HG03354 (cell line): ENCODE measurements around the gene CLASRP.

Experiments used
- ATAC-seq: cut with Tn5 transposase; IDR thresholded peaks from one replicate; pipeline ENCODE4 v1.9.1; 2021; ENCODE audit warnings: mild to moderate bottlenecking; ENCODE audit not compliant: unreplicated experiment, poor library complexity, severe bottlenecking

CLASRP gene

GRCh38 chr19:45019187-45019586 lies 19.7 kb upstream of the CLASRP start:
- no peak for ATAC-seq

GRCh38 chr19:45020071-45020470 lies 18.8 kb upstream of the CLASRP start:
- no peak for ATAC-seq

- no peak for ATAC-seq
These were observed 16.9 kb upstream of the CLASRP start for GRCh38 chr19:45021971-45022370.

- no peak for ATAC-seq
These were observed 15.8 kb upstream of the CLASRP start for GRCh38 chr19:45023048-45023447.

- ATAC-seq = no peak
These were observed 13.6 kb upstream of the CLASRP start for GRCh38 chr19:45025264-45025663.

GRCh38 chr19:45027371-45027770 lies 11.5 kb upstream of the CLASRP start:
- no peak for ATAC-seq

GRCh38 chr19:45030825-45031224 lies 8.0 kb upstream of the CLASRP start:
- ATAC-seq = no peak

- ATAC-seq = no peak
These were observed 6.4 kb upstream of the CLASRP start for GRCh38 chr19:45032421-45032820.

GRCh38 chr19:45035755-45036154 lies 3.1 kb upstream of the CLASRP start:
- no peak for ATAC-seq

GRCh38 chr19:45037393-45038169 lies 1.3 kb upstream of the CLASRP start:
- no peak for ATAC-seq

GRCh38 chr19:45040059-45040771 lies 1.4 kb downstream of the CLASRP start:
- no peak for ATAC-seq

GRCh38 chr19:45041125-45041524 lies 2.3 kb downstream of the CLASRP start:
- no peak for ATAC-seq

- no peak for ATAC-seq
These were observed 7.0 kb downstream of the CLASRP start for GRCh38 chr19:45045671-45046353.

GRCh38 chr19:45046355-45046754 lies 7.5 kb downstream of the CLASRP start:
- ATAC-seq = no peak

- ATAC-seq = peak; percentile 49
These were observed 8.4 kb downstream of the CLASRP start for GRCh38 chr19:45047188-45047797.

- ATAC-seq = no peak
These were observed 10.4 kb downstream of the CLASRP start for GRCh38 chr19:45049073-45049736.

GRCh38 chr19:45050036-45050435 lies 11.2 kb downstream of the CLASRP start:
- no peak for ATAC-seq

GRCh38 chr19:45051929-45052579 lies 13.2 kb downstream of the CLASRP start:
- no peak for ATAC-seq

- no peak for ATAC-seq
These were observed 18.0 kb downstream of the CLASRP start for GRCh38 chr19:45056831-45057230.
